Liver (tissue), 9 donors: Measurements from ENCODE around the gene C1orf21. TPM values are rescaled to one million over a fixed set of nuclear protein-coding genes. Genes with fewer than 3 reads are reported as not detected.

Source experiments
- DNase-seq: peaks from one replicate; pipeline ENCODE4 v3.0.0-alpha.2; 2017; ENCODE audit warnings: low spot score
- H3K27ac ChIP-seq, 2 donors: one replicate each; pipeline ENCODE4 v1.7.0; 2013; ENCODE audit warnings: inconsistent platforms in 2 of 2, low read length in 2 of 2, control low read depth in 1 of 2, low read depth in 1 of 2, mild to moderate bottlenecking in 1 of 2
- H3K27me3 ChIP-seq, 4 donors: one replicate each; pipeline versions ENCODE4 v1.6.1 to v1.7.0; 2013; ENCODE audit warnings: low read length in 3 of 4, inconsistent platforms in 1 of 4, mild to moderate bottlenecking in 1 of 4, moderate library complexity in 1 of 4; ENCODE audit not compliant: control insufficient read depth in 4 of 4, insufficient read depth in 4 of 4
- H3K36me3 ChIP-seq, 4 donors: one replicate each; pipeline versions ENCODE4 v1.6.1 to v1.7.0; 2013; ENCODE audit warnings: low read length in 3 of 4, mild to moderate bottlenecking in 3 of 4, low read depth in 1 of 4, moderate library complexity in 1 of 4; ENCODE audit not compliant: control insufficient read depth in 4 of 4, insufficient read depth in 3 of 4
- H3K4me1 ChIP-seq, 4 donors: one replicate each; pipeline versions ENCODE4 v1.6.1 to v1.7.0; 2013; ENCODE audit warnings: low read length in 3 of 4, mild to moderate bottlenecking in 3 of 4, moderate library complexity in 1 of 4; ENCODE audit not compliant: control insufficient read depth in 4 of 4, insufficient read depth in 4 of 4
- H3K4me3 ChIP-seq, 3 donors: one replicate each; pipeline versions ENCODE4 v1.6.1 to v1.7.0; 2013; ENCODE audit warnings: low read length in 3 of 3, control low read depth in 1 of 3, low read depth in 1 of 3, mild to moderate bottlenecking in 1 of 3
- H3K9ac ChIP-seq, 2 donors: one replicate each; pipeline ENCODE4 v1.7.0; 2013; ENCODE audit warnings: low read length in 2 of 2, mild to moderate bottlenecking in 2 of 2, moderate library complexity in 2 of 2, control low read depth in 1 of 2, low read depth in 1 of 2
- H3K9me3 ChIP-seq, 4 donors: one replicate each; pipeline versions ENCODE4 v1.6.1 to v1.7.0; 2013; ENCODE audit warnings: low read length in 3 of 4; ENCODE audit not compliant: control insufficient read depth in 4 of 4
- CTCF ChIP-seq: fragments of 150-350 bp; IDR thresholded peaks from 2 replicates; pipeline ENCODE4 v1.5.1; 2017; ENCODE audit warnings: improper control_type of control experiment, low read depth, low read length; ENCODE audit not compliant: missing input control
- EGR1 ChIP-seq, 2 donors: IDR thresholded peaks; 2 replicates each; pipeline ENCODE4 v1.6.1; 2016 to 2018; ENCODE audit warnings: antibody characterized with exemption in 2 of 2, low read depth in 2 of 2
- FOXA1 ChIP-seq: IDR thresholded peaks from 2 replicates; pipeline ENCODE4 v1.6.1; 2016; ENCODE audit warnings: antibody characterized with exemption
- FOXA2 ChIP-seq: IDR thresholded peaks from 2 replicates; pipeline ENCODE4 v1.6.1; 2016; ENCODE audit warnings: antibody characterized with exemption
- GABPA ChIP-seq, 2 donors: IDR thresholded peaks in 1 of 2; conservative IDR thresholded peaks in 1 of 2; 2 replicates each; pipeline ENCODE4 v1.6.1; 2016; ENCODE audit warnings: antibody characterized with exemption in 2 of 2, mild to moderate bottlenecking in 1 of 2, moderate library complexity in 1 of 2
- HNF4A ChIP-seq, 2 donors: conservative IDR thresholded peaks; 2 replicates each; pipeline ENCODE4 v1.6.1; 2016; ENCODE audit warnings: antibody characterized with exemption in 2 of 2, mild to moderate bottlenecking in 2 of 2
- HNF4G ChIP-seq: IDR thresholded peaks from 2 replicates; pipeline ENCODE4 v1.6.1; 2016; ENCODE audit warnings: antibody characterized with exemption
- JUND ChIP-seq, 2 donors: IDR thresholded peaks; 2 replicates each; pipeline ENCODE4 v1.6.1; 2016; ENCODE audit warnings: antibody characterized with exemption in 2 of 2
- MAX ChIP-seq: IDR thresholded peaks from 2 replicates; pipeline ENCODE4 v1.6.1; 2016; ENCODE audit warnings: antibody characterized with exemption
- NR2F2 ChIP-seq: IDR thresholded peaks from 2 replicates; pipeline ENCODE4 v1.6.1; 2016; ENCODE audit warnings: antibody characterized with exemption
- RAD21 ChIP-seq, 2 donors: IDR thresholded peaks; 2 replicates each; pipeline ENCODE4 v1.6.1; 2016; ENCODE audit warnings: antibody characterized with exemption in 2 of 2, mild to moderate bottlenecking in 2 of 2
- REST ChIP-seq: IDR thresholded peaks from 2 replicates; pipeline ENCODE4 v1.6.1; 2016; ENCODE audit warnings: antibody characterized with exemption, mild to moderate bottlenecking
- RXRA ChIP-seq, 2 donors: IDR thresholded peaks; 2 replicates each; pipeline ENCODE4 v1.6.1; 2017 to 2018; ENCODE audit warnings: antibody characterized with exemption in 2 of 2, mild to moderate bottlenecking in 1 of 2
- SP1 ChIP-seq: IDR thresholded peaks from 2 replicates; pipeline ENCODE4 v1.6.1; 2018; ENCODE audit warnings: antibody characterized with exemption, mild to moderate bottlenecking
- TAF1 ChIP-seq: conservative IDR thresholded peaks from 2 replicates; pipeline ENCODE4 v1.6.1; 2016; ENCODE audit warnings: antibody characterized with exemption, mild to moderate bottlenecking
- YY1 ChIP-seq: IDR thresholded peaks from 2 replicates; pipeline ENCODE4 v1.6.1; 2016; ENCODE audit warnings: antibody characterized with exemption, mild to moderate bottlenecking
- WGBS: extraction: QIAGEN DNeasy Blood & Tissue Kit; methylation state at CpG from one replicate; pipeline ENCODE4 v1.1.7; 2013; 5-methylcytosine and 5-hydroxymethylcytosine counted together
- polyA plus RNA-seq, 2 donors: library from polyadenylated mRNA; stranded (reverse) in 1 of 2; unstranded in 1 of 2; fragments of 200-250 nt in 1 of 2; fragments of >200 nt in 1 of 2; fragmentation: Nextera tagmentation in 1 of 2; extraction: Ambion mirVana in 1 of 2; gene quantifications; one replicate each; pipeline versions ENCODE4 v1.2.1 to v1.2.3, GENCODE V29; 2013 to 2015
- total RNA-seq, 2 donors: library from RNA; depleted of rRNA; stranded (reverse); fragments of >200 nt; gene quantifications; one replicate each; pipeline ENCODE4 v1.2.3, GENCODE V29; 2014
- donor health status: healthy.
- donor health status: healthy.
- donor health status: healthy.
- donor health status: healthy.
- donor health status: healthy.

C1orf21 gene
- total and polyA plus RNA-seq, 4 donors, result 2.3 to 21.3 (median 13.4) TPM

GRCh38 chr1:184405094-184405800 lies 18.4 kb downstream of the C1orf21 start:
- 80% methylated on average over 4 of the region's 4 CpGs for WGBS
- no peak overlapping the region for H3K4me3 ChIP-seq
- TF ChIP-seq YY1 (no peak), RXRA (IDR thresholded peaks at IDR 0.05) (no peak), HNF4A (conservative IDR thresholded peaks at IDR 0.05) (no peak), RAD21 (IDR thresholded peaks at IDR 0.05) (no peak), SP1 (no peak), FOXA1 (no peak), HNF4G (no peak), EGR1 (IDR thresholded peaks at IDR 0.05; ENCODE audit: low read depth in 2 of 2) (no peak), NR2F2 (no peak), REST (no peak), JUND (IDR thresholded peaks at IDR 0.05) (no peak), MAX (no peak), TAF1 (no peak), CTCF (no peak), FOXA2 (no peak)
- H3K4me1 ChIP-seq, result peaks cover 0 to 17% (median 10%) of the 10 kb centered on the region in 4 donors
- H3K9me3 ChIP-seq, result no peaks in the 10 kb centered on the region
- no peaks in the 10 kb centered on the region for H3K36me3 ChIP-seq
- no peaks in the 10 kb centered on the region for H3K27me3 ChIP-seq
- DNase-seq, result no peak
- no peak overlapping the region for H3K9ac ChIP-seq
- no peak overlapping the region for H3K27ac ChIP-seq

- Histone ChIP-seq H3K9ac (no peak overlapping the region), H3K4me1 (peaks cover 0 to 17% (median 10%) of the 10 kb centered on the region in 4 donors), H3K27me3 (no peaks in the 10 kb centered on the region), H3K9me3 (no peaks in the 10 kb centered on the region), H3K36me3 (no peaks in the 10 kb centered on the region), H3K4me3 (no peak overlapping the region), H3K27ac (no peak overlapping the region)
- no peak for DNase-seq
- TF ChIP-seq TAF1, result no peak
- TF ChIP-seq REST, result no peak
- no peak for TF ChIP-seq EGR1 (IDR thresholded peaks at IDR 0.05; ENCODE audit: low read depth in 2 of 2)
- TF ChIP-seq SP1, result no peak
- TF ChIP-seq RAD21 (IDR thresholded peaks at IDR 0.05), result no peak
- no peak for TF ChIP-seq FOXA1
- TF ChIP-seq GABPA (IDR thresholded peaks at IDR 0.05 in 1 of 2, conservative IDR thresholded peaks at IDR 0.05 in 1 of 2), result no peak
- TF ChIP-seq HNF4A (conservative IDR thresholded peaks at IDR 0.05), result no peak
- TF ChIP-seq CTCF, result no peak
- TF ChIP-seq YY1, result no peak
- no peak for TF ChIP-seq JUND (IDR thresholded peaks at IDR 0.05)
- TF ChIP-seq FOXA2, result no peak
- 83% methylated on average over 1 of the region's 1 CpG for WGBS
These were observed 18.9 kb downstream of the C1orf21 start for GRCh38 chr1:184405801-184406142.
